HG02840 (cell line): ENCODE data around the gene LPAR3.

Experiments used
- ATAC-seq: cut with Tn5 transposase; IDR thresholded peaks from one replicate; pipeline ENCODE4 v1.9.1; 2021; ENCODE audit warnings: mild to moderate bottlenecking, moderate library complexity, moderate number of reproducible peaks; ENCODE audit not compliant: unreplicated experiment, low FRiP score

The LPAR3 gene

DNA sequence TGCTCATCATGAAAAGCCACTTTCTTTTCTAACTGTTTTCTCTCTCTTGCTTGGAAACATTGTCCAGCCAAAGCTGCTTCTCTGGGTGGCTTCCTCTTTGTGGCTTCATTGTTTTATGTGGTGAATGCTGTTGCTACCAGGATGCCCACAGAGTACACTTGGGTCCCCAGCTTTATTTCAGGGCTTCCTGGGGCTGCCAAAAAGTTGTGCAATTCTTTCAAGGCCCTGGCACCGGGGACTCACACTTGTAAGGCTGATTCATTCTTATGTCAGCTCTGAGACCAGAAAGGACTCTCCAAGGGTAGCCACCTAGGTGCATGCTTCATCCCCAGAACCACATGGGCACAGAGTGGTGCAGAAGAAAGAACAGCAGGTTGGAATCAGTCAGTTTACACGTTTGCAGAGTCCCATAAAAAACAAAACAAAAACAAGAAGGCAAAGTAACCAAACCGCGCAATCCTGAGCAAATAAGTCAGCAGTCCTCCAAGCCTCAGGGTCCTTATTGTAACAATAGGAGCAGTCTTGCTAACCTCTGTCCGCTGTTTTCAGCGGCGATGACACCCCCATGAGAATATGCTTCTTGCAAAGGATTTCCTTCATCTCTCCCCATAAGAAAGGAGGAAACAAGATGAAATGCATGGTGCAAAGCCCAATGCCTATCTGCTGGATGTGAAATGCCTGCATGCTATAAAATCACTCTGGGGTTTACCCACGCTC is 112.8 kb downstream of the LPAR3 start:
- ATAC-seq, result no peak

DNA sequence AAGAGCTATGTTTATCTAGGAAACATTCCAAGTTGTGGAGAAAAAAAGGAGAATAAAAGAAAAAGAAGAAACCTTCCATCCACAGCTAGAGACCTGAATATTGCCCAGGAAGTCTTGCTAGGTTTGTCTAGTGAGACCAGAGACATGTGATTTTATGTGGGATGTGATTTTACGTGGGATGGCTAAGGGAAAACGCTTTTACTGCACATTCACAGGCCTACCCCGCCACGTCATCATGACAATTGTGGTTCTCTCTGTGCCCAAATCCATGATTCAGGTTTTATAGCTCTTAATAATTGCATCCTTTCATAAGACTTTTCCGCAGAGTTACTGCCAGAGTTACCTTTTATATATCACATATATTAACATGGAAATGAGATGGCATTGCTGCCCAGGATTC is 116.4 kb downstream of the LPAR3 start:
- ATAC-seq, result no peak

DNA sequence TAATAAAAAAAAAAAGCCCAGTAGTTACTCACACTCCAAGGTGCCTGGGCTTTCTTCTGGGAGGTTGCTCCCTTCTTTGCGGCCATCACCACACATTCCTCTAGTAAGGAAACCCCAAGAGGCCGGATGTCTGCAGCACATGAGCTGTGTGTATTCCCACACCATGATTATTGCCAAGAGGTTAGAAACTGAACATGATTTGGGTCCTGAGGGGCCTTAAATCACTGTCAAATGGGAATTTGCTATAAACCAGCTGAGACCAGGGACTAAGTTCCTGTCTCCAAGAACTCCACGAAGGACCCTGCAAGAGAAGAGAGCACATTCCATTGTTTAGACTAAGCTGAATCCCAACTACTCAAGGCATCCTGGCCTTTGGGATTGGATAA is 117.5 kb downstream of the LPAR3 start:
- no peak for ATAC-seq

DNA sequence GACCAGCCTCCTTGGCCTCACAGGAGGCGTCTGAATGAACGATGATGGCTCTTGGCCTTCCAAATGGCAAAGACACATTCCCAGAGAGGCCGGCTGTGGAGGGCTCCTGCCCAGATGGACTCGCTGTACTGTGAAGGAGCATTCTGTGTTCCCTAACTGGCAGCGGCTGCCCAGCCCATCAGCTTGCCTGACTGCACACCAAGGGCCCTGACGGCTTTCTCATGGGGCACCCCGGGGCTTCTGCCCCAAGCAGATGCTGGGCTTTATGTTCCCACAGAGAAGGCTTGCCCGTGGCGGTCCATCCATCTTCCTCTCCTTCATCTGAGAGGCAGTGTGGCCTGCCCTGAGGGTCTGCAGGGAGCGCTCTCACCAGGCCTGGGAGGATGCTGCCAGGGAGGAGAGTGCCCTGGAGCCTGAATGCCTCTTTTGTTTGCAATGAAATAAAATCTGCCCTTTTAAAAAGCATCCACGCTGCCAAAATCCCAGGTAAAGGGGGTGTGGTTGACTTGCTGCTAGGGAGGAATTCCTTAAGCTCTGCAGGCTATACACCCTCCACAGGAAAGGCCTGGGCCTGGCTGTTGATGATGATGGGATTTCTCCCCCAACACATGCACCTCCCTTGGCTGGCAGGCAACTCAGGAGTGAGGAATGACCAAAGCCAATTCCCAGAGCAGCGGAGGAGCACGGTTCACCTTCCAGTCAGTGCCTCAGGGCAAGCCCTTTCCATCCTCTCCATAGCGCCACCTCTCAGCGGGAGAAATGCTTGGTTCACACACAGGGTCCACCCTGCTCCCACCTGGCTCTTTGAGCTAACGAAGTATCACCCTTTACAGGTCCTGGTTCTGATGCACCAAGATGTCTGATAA is 118.1 kb downstream of the LPAR3 start:
- ATAC-seq, result no peak

DNA sequence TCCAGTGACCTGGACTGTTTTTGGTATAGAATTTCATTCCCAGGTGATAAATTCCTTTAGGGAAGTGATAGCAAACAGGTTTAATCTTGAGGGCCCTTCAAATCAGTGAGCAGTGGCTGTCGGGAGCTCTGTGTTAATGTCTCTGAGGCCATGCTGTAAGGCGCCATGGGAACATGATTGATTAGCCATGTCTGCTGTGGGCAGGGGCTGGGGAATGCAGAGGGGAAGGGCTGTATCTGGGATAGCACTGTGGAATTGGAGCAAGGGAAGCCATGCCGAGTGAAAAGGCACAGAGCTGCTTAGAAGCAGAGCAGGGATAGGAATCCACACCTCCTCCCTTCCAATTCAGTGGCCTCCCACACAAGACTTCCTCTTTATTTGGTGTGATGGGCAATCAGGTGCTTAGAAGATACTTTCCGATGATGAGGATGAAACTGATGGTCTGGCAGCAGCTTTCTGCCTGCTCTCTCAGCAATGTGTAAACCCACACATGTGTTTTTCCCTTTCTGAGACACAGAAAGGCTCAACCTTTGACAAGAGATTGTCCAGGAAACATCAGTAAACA is 119.0 kb downstream of the LPAR3 start:
- ATAC-seq, result no peak

DNA sequence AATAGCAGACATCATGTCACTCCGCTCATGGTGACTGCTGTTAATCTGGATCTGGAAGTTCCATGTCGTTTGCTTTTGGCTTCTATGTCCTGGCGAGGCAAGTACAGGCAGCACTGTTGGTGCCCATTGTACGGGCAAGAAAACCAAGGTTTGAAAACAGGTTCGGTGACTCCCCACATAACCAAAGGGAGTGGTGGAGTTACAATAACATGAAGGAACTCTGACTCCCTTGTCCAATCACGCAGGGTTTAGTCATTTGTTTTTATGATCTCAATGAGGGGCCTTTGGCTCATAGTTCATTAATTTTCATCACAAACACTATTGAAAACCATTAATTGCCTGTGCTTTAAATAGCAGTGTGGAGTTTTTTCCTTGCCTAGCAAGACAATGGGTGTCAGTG is 119.8 kb downstream of the LPAR3 start:
- ATAC-seq, result no peak

DNA sequence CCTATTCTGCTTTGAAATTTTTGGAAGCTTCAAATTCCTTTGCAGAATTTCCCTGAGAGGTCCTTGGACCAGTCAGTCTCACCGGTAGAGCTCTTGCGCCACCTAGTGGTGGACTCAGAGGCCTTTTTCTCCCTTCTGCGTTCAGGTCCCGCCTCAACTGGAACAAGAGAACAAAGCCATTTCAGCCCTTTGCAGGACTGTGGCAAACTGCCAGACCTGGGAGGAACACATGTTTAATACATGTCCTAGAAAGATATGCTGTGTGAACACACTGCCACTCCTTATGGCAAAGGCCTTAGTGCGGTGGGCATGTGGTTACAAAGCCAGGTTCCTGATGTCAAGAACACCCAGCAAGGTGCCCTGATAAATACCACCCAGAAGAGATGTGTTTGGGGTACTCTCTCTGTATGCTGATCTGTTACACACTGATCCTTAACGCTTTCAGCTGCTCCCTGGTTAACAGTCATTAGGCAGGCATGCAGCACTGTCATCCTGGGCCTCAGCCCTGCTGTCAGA is 120.5 kb downstream of the LPAR3 start:
- no peak for ATAC-seq

DNA sequence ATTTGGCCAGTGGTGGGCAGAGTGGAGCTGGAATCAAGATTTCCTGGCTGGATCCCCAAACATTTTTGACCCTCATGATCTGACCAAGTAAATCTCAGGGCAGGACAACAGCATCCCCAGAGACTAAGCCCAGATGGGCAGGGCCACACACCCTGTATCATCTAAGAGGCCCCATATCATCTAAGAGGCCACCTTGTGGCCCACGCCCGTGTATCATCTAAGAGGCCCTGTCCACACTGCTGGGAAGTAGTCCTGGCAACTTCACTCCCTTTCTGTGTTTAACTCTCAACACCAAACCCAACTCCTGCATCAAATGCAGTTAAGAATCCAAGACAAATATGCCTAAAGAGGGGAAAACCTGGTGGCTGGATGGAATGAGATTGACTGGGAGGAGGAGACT is 121.1 kb downstream of the LPAR3 start:
- ATAC-seq, result no peak

DNA sequence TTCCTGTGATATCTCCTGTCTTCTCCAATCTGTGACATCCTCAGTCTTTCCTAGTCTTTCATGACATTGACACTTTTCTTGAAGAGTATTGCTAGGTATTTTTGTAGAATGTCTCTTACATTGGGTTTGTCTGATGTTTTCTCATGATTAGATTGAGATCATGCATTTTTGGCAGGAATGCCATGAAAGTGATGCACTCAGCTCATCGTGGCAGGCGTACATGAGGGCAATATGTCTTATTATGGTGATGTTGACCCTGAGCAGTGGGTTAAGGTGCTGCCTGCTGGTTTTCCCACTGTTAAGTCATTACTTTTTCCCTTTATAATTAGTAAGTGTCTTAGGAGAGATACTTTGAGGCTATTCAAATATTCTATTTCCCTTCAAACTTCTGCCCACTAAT is 122.5 kb downstream of the LPAR3 start:
- no peak for ATAC-seq

DNA sequence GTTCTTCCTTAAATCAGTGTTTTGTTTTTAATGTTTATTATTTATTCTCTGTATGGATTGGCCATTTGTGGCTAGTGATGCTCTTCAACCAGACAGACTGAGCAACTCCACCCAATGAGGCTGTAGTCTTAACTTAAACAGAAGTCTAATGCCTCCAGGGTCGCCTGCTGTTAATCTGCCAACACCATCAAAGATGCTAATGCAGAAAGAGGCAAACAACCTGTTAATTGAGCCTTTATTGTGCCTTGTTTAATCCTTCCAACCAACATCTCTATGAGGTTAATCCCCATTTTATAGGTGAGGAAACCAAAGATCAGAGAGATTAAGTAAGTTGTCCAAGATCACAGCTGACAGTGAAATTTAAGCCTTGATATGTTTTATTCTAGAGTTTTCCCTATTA is 123.4 kb downstream of the LPAR3 start:
- ATAC-seq, result no peak

DNA sequence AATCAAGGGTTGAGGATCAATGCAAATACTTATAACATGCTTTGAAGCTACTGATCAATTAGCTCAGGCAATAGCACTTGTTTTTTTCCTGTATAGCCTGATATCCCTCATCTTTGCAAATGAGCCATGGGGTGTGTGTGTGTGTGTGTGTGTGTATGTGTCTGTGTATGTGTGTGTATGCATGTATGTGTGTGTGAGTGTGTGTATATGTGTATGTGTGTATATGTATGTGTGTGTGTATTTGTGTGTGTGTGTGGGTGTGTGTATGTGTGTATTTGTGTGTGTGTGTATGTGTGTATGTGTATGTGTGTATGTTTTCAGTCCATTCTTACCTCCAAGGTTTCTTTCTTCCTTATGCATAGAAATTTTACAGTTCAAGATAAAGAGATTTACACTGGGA is 124.4 kb downstream of the LPAR3 start:
- no peak for ATAC-seq

DNA sequence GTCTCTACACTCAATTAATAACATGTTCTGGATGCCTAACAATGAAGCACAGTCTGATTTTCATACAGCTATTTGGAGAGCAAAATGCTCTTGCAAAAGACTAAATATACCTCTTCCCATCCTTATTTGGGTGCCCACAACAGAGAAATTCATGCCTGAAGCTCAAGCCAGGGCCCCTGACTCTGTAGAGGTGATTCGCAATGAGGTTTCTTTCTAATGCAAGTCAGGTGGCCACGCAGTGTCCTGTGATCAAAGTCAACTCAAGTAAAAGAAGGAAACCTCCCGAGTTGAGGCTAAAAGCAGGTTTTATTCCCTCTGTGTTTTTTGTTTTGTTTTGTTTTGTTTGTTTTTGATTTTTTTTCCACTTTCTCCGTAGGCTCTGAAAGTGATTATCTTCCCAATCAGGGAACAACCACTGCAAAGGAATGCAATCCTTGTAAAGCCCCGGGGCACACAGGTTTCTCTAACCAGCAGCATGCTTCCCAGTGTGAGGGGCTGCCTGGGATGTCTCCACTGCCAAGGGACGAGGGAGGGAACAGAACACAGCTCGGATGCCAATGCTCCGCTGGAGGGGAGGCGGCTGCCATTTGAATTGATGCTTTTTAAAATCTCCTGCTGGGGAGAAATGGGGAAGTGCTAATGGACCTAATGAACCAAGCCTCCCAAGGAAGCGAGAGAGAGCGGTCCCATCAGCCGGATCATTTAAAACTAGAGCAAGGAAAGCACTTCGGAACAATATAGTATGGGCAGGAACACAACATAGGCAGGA is 128.9 kb downstream of the LPAR3 start:
- ATAC-seq, result no peak

DNA sequence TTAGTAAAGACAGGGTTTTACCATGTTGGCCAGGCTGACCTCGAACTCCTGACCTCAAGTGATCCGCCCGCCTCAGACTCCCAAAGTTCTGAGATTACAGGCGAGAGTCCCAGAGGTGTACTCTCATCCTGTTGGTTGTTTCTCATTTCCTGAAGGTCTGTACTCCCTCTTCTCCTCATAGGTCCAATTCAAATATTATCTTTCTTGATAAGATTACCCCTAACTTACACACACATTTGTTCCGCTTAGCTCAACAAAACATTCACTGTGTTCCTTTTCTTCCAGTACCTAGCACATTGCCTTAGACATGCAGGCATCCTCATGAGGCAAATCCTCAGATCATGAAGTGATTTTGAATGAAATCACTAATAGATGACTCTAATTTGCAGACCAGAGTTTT is 130.3 kb downstream of the LPAR3 start:
- no peak for ATAC-seq
